HepG2 (cell line): Measurements from ENCODE around the gene TEX101. TPM values are rescaled to one million over a fixed set of nuclear protein-coding genes. Genes with fewer than 3 reads are reported as not detected.

Experiments
- ATAC-seq: fragments of 200-7000 bp; cut with Tn5 transposase; 3 replicates; pipeline ENCODE4 v1.9.1; 2020; ENCODE audit warnings: mild to moderate bottlenecking, moderate library complexity
- BruUV-seq: library from RNA; stranded (reverse); fragments of 400-500 nt; replicated peaks from 2 replicates; lab custom pipeline; 2021; lab: Mats Ljungman, UMichigan
- CTCF ChIA-PET: fragments of 300-600 bp; formaldehyde crosslinking; extraction: SDS; loops from one replicate; lab custom pipeline; 2021; ENCODE audit warnings: low total read pairs, inconsistent platforms, low intra/inter-chr PET ratio; lab: Yijun Ruan, JAX
- POLR2A ChIA-PET: fragments of 350-600 bp; sonication (Branson Sonifier 250); formaldehyde crosslinking; loops from one replicate; lab custom pipeline; 2020; ENCODE audit warnings: antibody characterized with exemption, inconsistent platforms; lab: Yijun Ruan, JAX
- DNase-seq: peaks from one replicate; pipeline ENCODE4 v3.0.0-alpha.2; 2015; ENCODE audit warnings: low spot score
- FAIRE-seq: peaks from 3 replicates; lab custom pipeline; 2011; peaks lifted over from hg19 to GRCh38; lab: Jason Lieb, UNC
- H2AFZ ChIP-seq: one replicate; pipeline ENCODE4 v1.6.1; 2011; ENCODE audit warnings: low read length, inconsistent platforms
- H3K27ac ChIP-seq: fragments of 300-600 bp; 3 replicates; pipeline ENCODE4 v1.8.0; 2011; ENCODE audit warnings: mixed run types, mild to moderate bottlenecking, mixed read lengths, low read length, inconsistent platforms; ENCODE audit not compliant: insufficient read depth; ENCODE audit errors: extremely low read length
- H3K27me3 ChIP-seq, 2 experiments: fragments of 200-600 bp in 1 of 2; 2 replicates in 1 of 2; 3 replicates in 1 of 2; pipeline versions ENCODE4 v1.6.0 to v1.8.0; 2011; ENCODE audit warnings: low read length in 2 of 2, mild to moderate bottlenecking in 2 of 2, moderate library complexity in 2 of 2, inconsistent platforms in 1 of 2; ENCODE audit not compliant: insufficient read depth in 2 of 2, control insufficient read depth in 1 of 2
- H3K36me3 ChIP-seq, 2 experiments: fragments of 200-600 bp in 1 of 2; replicated peaks in 1 of 2; 2 replicates in 1 of 2; 3 replicates in 1 of 2; pipeline versions ENCODE4 v1.5.1 to v1.8.0; 2011; ENCODE audit warnings: low read length in 2 of 2, inconsistent platforms in 1 of 2; ENCODE audit not compliant: insufficient read depth in 2 of 2, control insufficient read depth in 1 of 2
- H3K4me1 ChIP-seq: 2 replicates; pipeline ENCODE4 v1.5.1; 2012; ENCODE audit warnings: low read length, inconsistent platforms; ENCODE audit not compliant: insufficient read depth
- H3K4me2 ChIP-seq: 2 replicates; pipeline ENCODE4 v1.6.0; 2011; ENCODE audit warnings: low read depth, low read length, inconsistent platforms
- H3K4me3 ChIP-seq, 3 experiments: fragments of 200-600 bp in 1 of 3; sonication (generic), shearing (Covaris generic) in 1 of 3; replicated peaks in 1 of 3; 2 replicates each; pipeline ENCODE4 v1.5.1; 2011 to 2016; ENCODE audit warnings: low read length in 3 of 3, inconsistent platforms in 2 of 3, low read depth in 2 of 3, mild to moderate bottlenecking in 2 of 3, control low read depth in 1 of 3, mixed read lengths in 1 of 3; ENCODE audit not compliant: insufficient read depth in 1 of 3
- H3K79me2 ChIP-seq: one replicate; pipeline ENCODE4 v1.6.1; 2011; ENCODE audit warnings: low read length, inconsistent platforms; ENCODE audit not compliant: insufficient read depth
- H3K9ac ChIP-seq: 2 replicates; pipeline ENCODE4 v1.6.0; 2011; ENCODE audit warnings: mild to moderate bottlenecking, low read depth, low read length, inconsistent platforms; ENCODE audit not compliant: insufficient read depth
- H3K9me3 ChIP-seq: 2 replicates; pipeline ENCODE4 v1.5.1; 2012; ENCODE audit warnings: mild to moderate bottlenecking, low read length
- H4K20me1 ChIP-seq: 2 replicates; pipeline ENCODE4 v1.6.0; 2011; ENCODE audit warnings: inconsistent platforms, mild to moderate bottlenecking, low read length, moderate library complexity; ENCODE audit not compliant: insufficient read depth
- AGO1 ChIP-seq: fragments of 200-400 bp; formaldehyde crosslinking; IDR thresholded peaks from 2 replicates; pipeline ENCODE4 v1.6.1; 2017; ENCODE audit warnings: mild to moderate bottlenecking, low read depth, low read length, moderate library complexity; ENCODE audit not compliant: poor library complexity, severe bottlenecking
- CHD2 ChIP-seq: IDR thresholded peaks from 2 replicates; pipeline ENCODE4 v1.6.1; 2011; ENCODE audit warnings: low read depth, low read length, improper control_type of control experiment
- EED ChIP-seq: sonication (generic); formaldehyde crosslinking; IDR thresholded peaks from 2 replicates; pipeline ENCODE4 v1.5.0; 2020; ENCODE audit warnings: mild to moderate bottlenecking, missing genetic modification reagents
- SALL1 ChIP-seq: sonication (generic); formaldehyde crosslinking; IDR thresholded peaks from 2 replicates; pipeline ENCODE4 v1.8.0; 2022; ENCODE audit warnings: mild to moderate bottlenecking, missing genetic modification reagents
- SOX13 ChIP-seq, 3 experiments: fragments of 450-650 bp in 1 of 3; sonication (generic) in 1 of 3; formaldehyde crosslinking in 1 of 3; IDR thresholded peaks in 2 of 3; conservative IDR thresholded peaks in 1 of 3; 2 replicates each; pipeline versions ENCODE4 v1.5.0 to v1.6.1; 2016 to 2020; ENCODE audit warnings: antibody characterized with exemption in 1 of 3, mild to moderate bottlenecking in 1 of 3, missing compliant biosample characterization in 1 of 3, missing genetic modification reagents in 1 of 3, moderate library complexity in 1 of 3
- TARDBP ChIP-seq: sonication (generic); formaldehyde crosslinking; IDR thresholded peaks from 2 replicates; pipeline ENCODE4 v1.8.0; 2022; ENCODE audit warnings: mild to moderate bottlenecking, missing genetic modification reagents
- TOPORS ChIP-seq: sonication (generic); formaldehyde crosslinking; IDR thresholded peaks from 2 replicates; pipeline ENCODE4 v1.8.0; 2023; ENCODE audit warnings: mild to moderate bottlenecking, missing genetic modification reagents
- ZBTB20 ChIP-seq: sonication (generic); formaldehyde crosslinking; IDR thresholded peaks from 2 replicates; pipeline ENCODE4 v1.8.1; 2023; ENCODE audit warnings: missing genetic modification reagents, low read depth, mild to moderate bottlenecking, borderline replicate concordance
- ZBTB3 ChIP-seq: sonication (generic); formaldehyde crosslinking; IDR thresholded peaks from 2 replicates; pipeline ENCODE4 v1.4.0; 2020; ENCODE audit warnings: low read depth, mild to moderate bottlenecking, moderate library complexity, missing genetic modification reagents, borderline replicate concordance
- ZNF367 ChIP-seq: sonication (generic); formaldehyde crosslinking; IDR thresholded peaks from 2 replicates; pipeline ENCODE4 v1.4.0; 2020; ENCODE audit warnings: missing genetic modification reagents, borderline replicate concordance
- ZNF460 ChIP-seq: sonication (generic); formaldehyde crosslinking; IDR thresholded peaks from 2 replicates; pipeline ENCODE4 v1.5.1; 2020; ENCODE audit warnings: missing genetic modification reagents, mild to moderate bottlenecking, borderline replicate concordance
- ZNF530 ChIP-seq: sonication (generic); formaldehyde crosslinking; IDR thresholded peaks from 2 replicates; pipeline ENCODE4 v1.5.0; 2020; ENCODE audit warnings: low read depth, mild to moderate bottlenecking, missing genetic modification reagents
- ZNF605 ChIP-seq: sonication (generic); formaldehyde crosslinking; IDR thresholded peaks from 2 replicates; pipeline ENCODE4 v1.8.0; 2022; ENCODE audit warnings: mild to moderate bottlenecking, missing genetic modification reagents
- ZNF800 ChIP-seq: sonication (generic); formaldehyde crosslinking; IDR thresholded peaks from 2 replicates; pipeline ENCODE4 v1.4.0; 2020; ENCODE audit warnings: missing genetic modification reagents
- WGBS: methylation state at CpG from one replicate; pipeline ENCODE4 v1.1.6; 2017; ENCODE audit warnings: low lambda C conversion rate; 5-methylcytosine and 5-hydroxymethylcytosine counted together
- in situ Hi-C: cut with HindIII; loops from 2 replicates; pipeline ENCODE4 v1.10.0; 2017; ENCODE audit warnings: low pct_unique_long_range_greater_than_20kb; ENCODE audit not compliant: extremely low pct_ligation_motif_present
- intact Hi-C: fragments of 100-400 bp; cut with micrococcal nuclease; formaldehyde crosslinking; loops from one replicate; pipeline ENCODE4 v1.10.0; 2022; ENCODE audit not compliant: unreplicated experiment
- polyA plus RNA-seq, 8 experiments: library from polyadenylated mRNA; depleted of rRNA in 3 of 8; stranded (reverse) in 7 of 8; unstranded in 1 of 8; fragments of >200 nt; fragmentation: Illumina TruSeq in 4 of 8; extraction: Trizol in 4 of 8; gene quantifications; 2 replicates each; pipeline versions ENCODE4 v1.2.1 to v1.2.3, GENCODE V29; 2011 to 2016; ENCODE audit warnings: low read depth in 4 of 8, missing spikeins in 1 of 8, mixed read lengths in 1 of 8; ENCODE audit not compliant: insufficient read depth in 1 of 8
- total RNA-seq, 5 experiments: library from RNA; depleted of rRNA; stranded (reverse); fragments of >200 nt; fragmentation: Illumina TruSeq; extraction: Trizol; gene quantifications; 2 replicates each; pipeline ENCODE4 v1.2.3, GENCODE V29; 2016; ENCODE audit warnings: low read depth in 1 of 5
- TF ChIP-seq, protein P1 (sequence below): sonication (generic); formaldehyde crosslinking; IDR thresholded peaks from 2 replicates; pipeline ENCODE4 v1.8.1; 2023; ENCODE audit warnings: missing genetic modification reagents, mild to moderate bottlenecking, borderline replicate concordance
- TF ChIP-seq, protein P2 (sequence below): sonication (generic); formaldehyde crosslinking; IDR thresholded peaks from 2 replicates; pipeline ENCODE4 v1.4.0; 2020; ENCODE audit warnings: mild to moderate bottlenecking, missing genetic modification reagents
- TF ChIP-seq, protein P3 (sequence below): sonication (generic); formaldehyde crosslinking; IDR thresholded peaks from 2 replicates; pipeline ENCODE4 v1.4.0; 2020; ENCODE audit warnings: mild to moderate bottlenecking, missing genetic modification reagents
- TF ChIP-seq, protein P4 (sequence below): sonication (generic); formaldehyde crosslinking; IDR thresholded peaks from 2 replicates; pipeline ENCODE4 v1.9.0; 2021; ENCODE audit warnings: missing genetic modification reagents, mild to moderate bottlenecking, borderline replicate concordance

Gene TEX101
- total and polyA plus RNA-seq, 2 of the 13 experiments (the other 11 are each of a cell fraction or from before 2014, with no cell fraction given): not detected

GRCh38 chr19:43395561-43395960 is 19.1 kb upstream of the TEX101 start:
- in situ Hi-C loops (no loop called here), intact Hi-C loops (no loop called here)
- H3K79me2 ChIP-seq: no peaks in the 10 kb centered on the region
- H3K9me3 ChIP-seq: no peaks in the 10 kb centered on the region
- BruUV-seq: no TSS peak
- H3K4me2 ChIP-seq: no peak overlapping the region
- H2AFZ ChIP-seq: no peak overlapping the region
- H3K4me1 ChIP-seq: no peaks in the 10 kb centered on the region
- no peak overlapping the region for H3K4me3 ChIP-seq
- TF ChIP-seq, protein P1, sequence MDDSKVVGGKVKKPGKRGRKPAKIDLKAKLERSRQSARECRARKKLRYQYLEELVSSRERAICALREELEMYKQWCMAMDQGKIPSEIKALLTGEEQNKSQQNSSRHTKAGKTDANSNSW (CRISPR knock-in tag): no peak
- TF ChIP-seq ZNF605 (CRISPR knock-in tag) (no peak), ZNF800 (no peak), EED (CRISPR knock-in tag) (no peak), TOPORS (CRISPR knock-in tag) (no peak), ZNF460 (CRISPR knock-in tag) (no peak), TARDBP (CRISPR knock-in tag) (no peak), ZNF530 (CRISPR knock-in tag) (no peak), CHD2 (no peak), ZBTB20 (CRISPR knock-in tag) (no peak), SOX13 (IDR thresholded peaks at IDR 0.05) (no peak), SOX13 (CRISPR knock-in tag; conservative IDR thresholded peaks at IDR 0.05 in 1 of 2, IDR thresholded peaks at IDR 0.05 in 1 of 2) (no peak), SALL1 (CRISPR knock-in tag) (no peak), ZNF367 (no peak), ZBTB3 (no peak), AGO1 (no peak)
- TF ChIP-seq, protein P2, sequence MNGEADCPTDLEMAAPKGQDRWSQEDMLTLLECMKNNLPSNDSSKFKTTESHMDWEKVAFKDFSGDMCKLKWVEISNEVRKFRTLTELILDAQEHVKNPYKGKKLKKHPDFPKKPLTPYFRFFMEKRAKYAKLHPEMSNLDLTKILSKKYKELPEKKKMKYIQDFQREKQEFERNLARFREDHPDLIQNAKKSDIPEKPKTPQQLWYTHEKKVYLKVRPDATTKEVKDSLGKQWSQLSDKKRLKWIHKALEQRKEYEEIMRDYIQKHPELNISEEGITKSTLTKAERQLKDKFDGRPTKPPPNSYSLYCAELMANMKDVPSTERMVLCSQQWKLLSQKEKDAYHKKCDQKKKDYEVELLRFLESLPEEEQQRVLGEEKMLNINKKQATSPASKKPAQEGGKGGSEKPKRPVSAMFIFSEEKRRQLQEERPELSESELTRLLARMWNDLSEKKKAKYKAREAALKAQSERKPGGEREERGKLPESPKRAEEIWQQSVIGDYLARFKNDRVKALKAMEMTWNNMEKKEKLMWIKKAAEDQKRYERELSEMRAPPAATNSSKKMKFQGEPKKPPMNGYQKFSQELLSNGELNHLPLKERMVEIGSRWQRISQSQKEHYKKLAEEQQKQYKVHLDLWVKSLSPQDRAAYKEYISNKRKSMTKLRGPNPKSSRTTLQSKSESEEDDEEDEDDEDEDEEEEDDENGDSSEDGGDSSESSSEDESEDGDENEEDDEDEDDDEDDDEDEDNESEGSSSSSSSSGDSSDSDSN (CRISPR knock-in tag): no peak
- TF ChIP-seq, protein P3, sequence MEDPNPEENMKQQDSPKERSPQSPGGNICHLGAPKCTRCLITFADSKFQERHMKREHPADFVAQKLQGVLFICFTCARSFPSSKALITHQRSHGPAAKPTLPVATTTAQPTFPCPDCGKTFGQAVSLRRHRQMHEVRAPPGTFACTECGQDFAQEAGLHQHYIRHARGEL (CRISPR knock-in tag): no peak
- TF ChIP-seq, protein P4, sequence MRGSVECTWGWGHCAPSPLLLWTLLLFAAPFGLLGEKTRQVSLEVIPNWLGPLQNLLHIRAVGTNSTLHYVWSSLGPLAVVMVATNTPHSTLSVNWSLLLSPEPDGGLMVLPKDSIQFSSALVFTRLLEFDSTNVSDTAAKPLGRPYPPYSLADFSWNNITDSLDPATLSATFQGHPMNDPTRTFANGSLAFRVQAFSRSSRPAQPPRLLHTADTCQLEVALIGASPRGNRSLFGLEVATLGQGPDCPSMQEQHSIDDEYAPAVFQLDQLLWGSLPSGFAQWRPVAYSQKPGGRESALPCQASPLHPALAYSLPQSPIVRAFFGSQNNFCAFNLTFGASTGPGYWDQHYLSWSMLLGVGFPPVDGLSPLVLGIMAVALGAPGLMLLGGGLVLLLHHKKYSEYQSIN: no peak
- FAIRE-seq: no peak
- CTCF ChIA-PET: no interaction called here
- no peaks in the 10 kb centered on the region for H4K20me1 ChIP-seq
- no peak for ATAC-seq
- POLR2A ChIA-PET: no interaction called here
- H3K27ac ChIP-seq: no peak overlapping the region
- no peak overlapping the region for H3K9ac ChIP-seq
- no peaks in the 10 kb centered on the region for H3K36me3 ChIP-seq
- no peaks in the 10 kb centered on the region for H3K27me3 ChIP-seq
- no CpG with 5 or more reads among the region's 6 CpGs for WGBS
- no peak for DNase-seq
